ENCODE measurements around the gene OVCH1. TPM values are rescaled to one million over a fixed set of nuclear protein-coding genes. Genes with fewer than 3 reads are reported as not detected.

OVCH1 gene
- total RNA-seq, 1 experiment from 2014 or later = not detected

DNA sequence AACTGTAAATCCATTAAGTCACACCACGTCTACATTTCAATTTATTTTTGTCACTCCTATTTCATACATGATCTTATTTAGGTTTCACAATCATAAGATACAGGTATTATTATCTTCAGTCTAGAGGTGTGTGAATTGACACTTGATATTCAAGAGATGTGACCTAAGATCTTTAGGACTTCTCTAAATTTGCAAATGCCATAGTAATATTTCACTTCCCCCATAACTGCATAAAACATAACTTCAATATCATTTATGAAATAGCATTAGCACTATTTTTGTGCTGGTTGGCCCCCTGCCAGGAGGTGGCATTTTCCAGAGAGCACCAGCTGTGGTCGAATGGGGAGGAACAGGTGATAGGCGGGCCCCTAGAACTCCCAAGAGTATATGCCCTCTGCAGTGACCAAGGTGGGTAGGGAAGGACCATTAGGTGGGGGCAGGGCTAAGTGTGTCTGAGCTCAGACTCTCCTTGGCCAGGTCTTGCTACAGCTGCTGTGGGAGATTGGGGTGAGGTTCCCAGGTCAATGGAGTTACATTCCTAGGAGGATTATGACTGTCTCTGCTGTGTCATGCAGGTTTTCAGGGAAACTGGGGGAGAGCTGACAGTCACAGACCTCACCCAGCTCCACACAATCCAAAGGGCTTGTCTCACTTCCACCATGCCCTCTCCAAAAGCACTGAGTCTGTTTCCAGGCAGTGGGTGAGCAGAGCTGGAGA, 67.3 kb downstream of the OVCH1 start:
- Histone ChIP-seq H3K27me3 (ENCODE audit: insufficient read depth, low read length) (no peaks in the 10 kb centered on the region), H3K79me2 (ENCODE audit: insufficient read depth, low read length) (no peaks in the 10 kb centered on the region), H3K36me3 (ENCODE audit: control insufficient read depth in 1 of 2, insufficient read depth in 2 of 2, low read length in 2 of 2) (no peaks in the 10 kb centered on the region), H2AFZ (ENCODE audit: low read depth, low read length, poor library complexity, severe bottlenecking) (no peak overlapping the region), H3K4me3 (replicated peaks in 1 of 2; ENCODE audit: low read depth in 1 of 2, low read length in 2 of 2) (no peak overlapping the region), H3K4me1 (ENCODE audit: control insufficient read depth in 1 of 2, insufficient read depth in 2 of 2, low read length in 2 of 2) (peaks cover 4 to 16% of the 10 kb centered on the region in 2 experiments; a peak in 3 of 4 replicates), H3K9me3 (ENCODE audit: control insufficient read depth in 1 of 2, insufficient read depth in 1 of 2, low read depth in 1 of 2, low read length in 2 of 2) (no peaks in the 10 kb centered on the region), H3K9me2 (ENCODE audit: insufficient read depth) (no peaks in the 10 kb centered on the region; the same call in 1 of the 2 replicates), H3K4me2 (ENCODE audit: low read length) (no peak overlapping the region), H4K20me1 (ENCODE audit: insufficient read depth) (no peaks in the 10 kb centered on the region), H3K9ac (ENCODE audit: low read length) (no peak overlapping the region), H3K27ac (ENCODE audit: low read depth, low read length) (no peak overlapping the region)
- DNase-seq (ENCODE audit: low read depth, low spot score) = no peak
- intact Hi-C loops (cut with micrococcal nuclease) = no loop called here
- ChIA-PET CTCF (no interaction called here), POLR2A (no interaction called here), RAD21 (ENCODE audit: low non-redundant PET in 1 of 2, low total read pairs in 2 of 2, uncharacterized antibody in 2 of 2, unreplicated experiment in 2 of 2) (no interaction called here)
- no peak for ATAC-seq
- TF ChIP-seq YY1 (IDR thresholded peaks at IDR 0.05; ENCODE audit: extremely low read depth, insufficient replicate concordance, low read depth, low read length) = no peak
- TF ChIP-seq JUND (IDR thresholded peaks at IDR 0.05) = no peak
- TF ChIP-seq ZNF274 (IDR thresholded peaks at IDR 0.05; ENCODE audit: low read depth, low read length) = no peak
- no peak for TF ChIP-seq TCF7L2 (IDR thresholded peaks at IDR 0.05; ENCODE audit: borderline replicate concordance, extremely low read depth, insufficient read depth, insufficient read length)
- TF ChIP-seq RAD21 (IDR thresholded peaks at IDR 0.05; ENCODE audit: low read depth) = no peak
- TF ChIP-seq EZH2 (IDR thresholded peaks at IDR 0.05) = no peak
- TF ChIP-seq, protein P1, sequence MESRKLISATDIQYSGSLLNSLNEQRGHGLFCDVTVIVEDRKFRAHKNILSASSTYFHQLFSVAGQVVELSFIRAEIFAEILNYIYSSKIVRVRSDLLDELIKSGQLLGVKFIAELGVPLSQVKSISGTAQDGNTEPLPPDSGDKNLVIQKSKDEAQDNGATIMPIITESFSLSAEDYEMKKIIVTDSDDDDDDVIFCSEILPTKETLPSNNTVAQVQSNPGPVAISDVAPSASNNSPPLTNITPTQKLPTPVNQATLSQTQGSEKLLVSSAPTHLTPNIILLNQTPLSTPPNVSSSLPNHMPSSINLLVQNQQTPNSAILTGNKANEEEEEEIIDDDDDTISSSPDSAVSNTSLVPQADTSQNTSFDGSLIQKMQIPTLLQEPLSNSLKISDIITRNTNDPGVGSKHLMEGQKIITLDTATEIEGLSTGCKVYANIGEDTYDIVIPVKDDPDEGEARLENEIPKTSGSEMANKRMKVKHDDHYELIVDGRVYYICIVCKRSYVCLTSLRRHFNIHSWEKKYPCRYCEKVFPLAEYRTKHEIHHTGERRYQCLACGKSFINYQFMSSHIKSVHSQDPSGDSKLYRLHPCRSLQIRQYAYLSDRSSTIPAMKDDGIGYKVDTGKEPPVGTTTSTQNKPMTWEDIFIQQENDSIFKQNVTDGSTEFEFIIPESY (IDR thresholded peaks at IDR 0.05; ENCODE audit: extremely low read depth, insufficient replicate concordance, low read length) = no peak
- no peak for TF ChIP-seq EGR1 (IDR thresholded peaks at IDR 0.05; ENCODE audit: low read depth)
- TF ChIP-seq SIN3A (IDR thresholded peaks at IDR 0.05; ENCODE audit: low read depth) = no peak
- TF ChIP-seq CBX3 (IDR thresholded peaks at IDR 0.05; ENCODE audit: low read depth) = no peak
- BruUV-seq (replicated peaks) = no TSS peak

All from HCT116 (cell line).